Measurements from ENCODE around the gene DTX2. TPM values are rescaled to one million over a fixed set of nuclear protein-coding genes. Genes with fewer than 3 reads are reported as not detected.

Gene DTX2
- total and polyA plus RNA-seq, 2 experiments from 2014 or later: 17.0 to 25.9 TPM

Other genes with a start within 250 kb of the DTX2 start
- gene HSPB1, start 159.0 kb upstream of the DTX2 start, total RNA-seq: 1,267 and 1,807 TPM in 2 replicates
- gene HSPB1, start 159.0 kb upstream of the DTX2 start, polyA plus RNA-seq: 2,642 and 3,793 TPM in 2 replicates
- gene YWHAG, start 102.7 kb upstream of the DTX2 start, total RNA-seq: 90.5 and 97.9 TPM in 2 replicates
- gene YWHAG, start 102.7 kb upstream of the DTX2 start, polyA plus RNA-seq: 25.0 and 29.2 TPM in 2 replicates
- 17.3 and 33.5 TPM in 2 replicates for gene SSC4D, start 52.0 kb upstream of the DTX2 start, total RNA-seq
- gene SSC4D, start 52.0 kb upstream of the DTX2 start, polyA plus RNA-seq: 13.3 and 28.2 TPM in 2 replicates
- gene ZP3, start 36.8 kb upstream of the DTX2 start, total RNA-seq: 0.32 and 0.77 TPM in 2 replicates
- gene ZP3, start 36.8 kb upstream of the DTX2 start, polyA plus RNA-seq: 2.4 TPM in 1 of 2 replicates, not detected in the other
- 0.88 and 1.5 TPM in 2 replicates for gene UPK3B, start 48.8 kb downstream of the DTX2 start, total RNA-seq
- gene UPK3B, start 48.8 kb downstream of the DTX2 start, polyA plus RNA-seq: 0.42 and 0.78 TPM in 2 replicates
- 0.11 and 1.1 TPM in 2 replicates for gene SPDYE16, start 81.6 kb downstream of the DTX2 start, total RNA-seq
- 0.81 and 0.87 TPM in 2 replicates for gene SPDYE16, start 81.6 kb downstream of the DTX2 start, polyA plus RNA-seq
- gene POMZP3, start 165.6 kb downstream of the DTX2 start, total RNA-seq: 16.3 and 17.4 TPM in 2 replicates
- gene POMZP3, start 165.6 kb downstream of the DTX2 start, polyA plus RNA-seq: 11.3 and 20.7 TPM in 2 replicates